Umbilical cord (tissue), 2 donors: Measurements from ENCODE around the gene CHST11. TPM values are rescaled to one million over a fixed set of nuclear protein-coding genes. Genes with fewer than 3 reads are reported as not detected.

Source experiments
- DNase-seq: peaks from one replicate; pipeline ENCODE4 v3.0.0-alpha.2; 2015; ENCODE audit warnings: low spot score
- total RNA-seq: library from RNA; depleted of rRNA; stranded (reverse); fragments of >200 nt; gene quantifications from one replicate; pipeline ENCODE4 v1.2.3, GENCODE V29; 2014; ENCODE audit warnings: low replicate concordance; ENCODE audit not compliant: insufficient read depth

CHST11 gene
- total RNA-seq, 1 donor from 2014 or later = 6.5 TPM

DNA sequence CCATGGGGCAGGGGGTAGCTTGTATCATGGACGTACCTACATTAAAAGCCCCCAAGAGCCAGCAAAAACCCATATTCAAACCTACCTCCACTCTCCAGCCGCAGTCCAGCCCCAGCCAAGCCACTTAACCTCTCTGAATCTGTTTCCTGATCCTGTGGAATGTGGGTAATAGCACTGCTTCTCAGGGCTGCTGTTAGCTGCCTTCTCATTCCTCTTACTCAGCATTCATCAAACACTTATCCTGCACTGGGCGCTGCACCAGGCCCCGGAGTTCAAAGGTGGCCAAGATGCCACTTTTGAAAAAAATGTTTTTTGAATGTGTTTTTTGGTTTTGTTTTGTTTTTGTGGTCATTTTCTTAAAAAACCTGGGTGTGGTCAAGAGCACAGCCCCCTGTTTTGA, 237.4 kb downstream of the CHST11 start:
- peak; percentile 35 for DNase-seq

DNA sequence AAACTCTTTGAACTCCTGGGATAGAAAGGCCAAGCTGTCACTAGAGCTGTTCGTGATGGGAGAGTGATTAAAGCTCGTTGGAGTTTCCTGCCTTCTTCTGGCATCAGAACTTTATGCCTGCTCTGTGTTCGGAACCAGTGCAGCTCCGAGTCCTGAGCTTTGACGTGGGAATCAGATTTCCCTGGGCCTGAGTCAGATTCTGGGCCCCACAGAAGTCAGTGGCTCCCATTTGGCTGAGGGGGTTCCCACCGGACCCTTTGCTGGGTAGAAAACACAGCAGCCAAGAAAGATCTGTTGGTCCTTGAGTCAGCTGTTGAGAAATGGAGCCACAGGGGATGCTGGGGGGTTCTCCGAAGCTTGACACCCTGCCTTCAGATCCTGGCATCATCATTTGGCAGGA, 238.0 kb downstream of the CHST11 start:
- no peak for DNase-seq

GRCh38 chr12:104695453-104696148, 238.9 kb downstream of the CHST11 start:
- no peak for DNase-seq

GRCh38 chr12:104697186-104697585, 240.4 kb downstream of the CHST11 start:
- DNase-seq = no peak

- DNase-seq = peak; percentile 54
Observed at GRCh38 chr12:104698871-104699270, 242.1 kb downstream of the CHST11 start.

DNA sequence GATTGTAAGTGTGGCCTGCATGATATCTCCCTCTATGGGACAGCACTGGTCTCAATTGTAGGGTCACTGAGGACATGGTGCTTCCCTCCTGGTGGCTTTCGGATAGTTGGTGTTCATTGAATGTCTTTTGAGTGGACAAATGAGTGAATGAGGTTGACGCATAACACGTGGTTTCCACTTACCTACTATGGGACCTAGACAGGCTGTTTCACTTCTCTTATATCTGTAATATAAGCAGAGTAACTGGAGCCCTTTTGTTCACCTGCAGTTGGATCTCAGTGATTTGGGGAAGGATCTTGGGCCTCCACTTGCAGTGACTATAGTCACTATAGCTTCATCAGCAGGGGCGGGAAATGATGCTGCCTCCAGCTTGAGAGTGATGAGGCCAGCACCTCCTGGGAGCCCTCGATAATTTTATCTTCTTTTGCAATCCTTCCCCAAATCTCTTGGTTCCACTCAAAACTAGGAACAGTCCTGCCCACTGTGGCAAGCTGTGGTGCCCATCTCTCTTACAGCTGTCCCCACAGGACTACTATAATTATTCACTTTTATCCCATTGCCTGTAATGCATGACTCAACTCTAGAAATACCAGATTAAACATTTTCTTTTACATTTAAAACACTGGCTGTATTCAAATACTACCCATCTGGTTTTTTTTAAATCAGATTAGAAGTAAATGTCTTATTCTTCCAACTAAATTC, 242.9 kb downstream of the CHST11 start:
- DNase-seq = no peak

DNA sequence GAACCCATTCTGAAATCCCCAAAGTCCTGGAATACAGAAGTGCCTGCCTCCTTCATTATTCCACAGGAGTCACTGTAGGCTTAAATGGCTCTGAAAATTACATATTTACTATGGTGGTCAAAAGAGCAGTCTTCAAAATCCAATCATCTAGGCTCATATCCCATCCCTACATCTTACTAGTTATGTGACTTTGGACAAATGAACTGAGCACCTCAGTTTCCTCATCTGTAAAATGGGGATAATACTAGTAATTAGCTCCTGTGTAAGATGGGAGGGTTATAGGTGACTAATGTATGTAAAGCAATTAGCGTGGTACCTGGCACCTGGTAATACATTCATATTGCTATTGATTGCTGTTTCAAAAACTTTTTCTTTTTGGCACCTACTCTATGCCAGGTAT, 243.6 kb downstream of the CHST11 start:
- no peak for DNase-seq

DNA sequence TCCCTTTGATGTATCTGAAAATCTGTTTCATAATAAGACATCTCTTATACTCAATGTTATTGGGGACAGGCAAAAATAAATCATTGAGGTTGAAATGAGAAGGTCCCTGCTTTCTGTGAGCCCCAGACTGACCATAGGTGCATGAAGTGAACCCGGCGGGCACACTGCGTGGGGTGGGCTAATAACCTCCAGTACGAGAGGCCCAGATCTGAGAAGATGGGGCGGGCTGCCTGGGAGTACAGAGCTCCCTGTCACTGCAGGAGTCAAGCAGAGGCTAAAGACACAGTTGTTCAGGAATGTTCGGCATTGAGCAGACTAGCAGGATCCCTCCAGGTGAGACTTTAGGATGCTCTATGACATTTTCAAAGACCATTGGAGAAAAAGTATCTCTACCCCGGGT, 244.6 kb downstream of the CHST11 start:
- DNase-seq = no peak

DNA sequence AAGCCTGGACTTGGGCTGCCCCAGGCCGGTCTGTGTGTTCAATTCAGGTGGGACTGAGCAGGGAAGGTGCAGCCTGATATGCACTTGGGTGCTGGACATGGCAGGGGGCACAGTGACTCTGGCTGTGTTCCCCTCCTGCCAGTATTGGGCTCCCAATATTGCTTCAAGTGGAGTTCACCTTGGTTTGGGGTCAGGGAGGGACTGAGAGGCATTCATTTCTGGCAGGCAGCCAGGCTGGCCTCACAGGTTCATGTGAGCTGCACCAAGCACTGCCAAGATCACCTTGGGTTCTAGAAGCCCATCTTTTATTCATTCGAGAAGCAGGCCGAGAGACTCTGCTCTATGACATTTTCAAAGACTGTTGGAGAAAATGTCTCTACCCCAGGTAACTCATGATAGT, 245.0 kb downstream of the CHST11 start:
- no peak for DNase-seq

DNA sequence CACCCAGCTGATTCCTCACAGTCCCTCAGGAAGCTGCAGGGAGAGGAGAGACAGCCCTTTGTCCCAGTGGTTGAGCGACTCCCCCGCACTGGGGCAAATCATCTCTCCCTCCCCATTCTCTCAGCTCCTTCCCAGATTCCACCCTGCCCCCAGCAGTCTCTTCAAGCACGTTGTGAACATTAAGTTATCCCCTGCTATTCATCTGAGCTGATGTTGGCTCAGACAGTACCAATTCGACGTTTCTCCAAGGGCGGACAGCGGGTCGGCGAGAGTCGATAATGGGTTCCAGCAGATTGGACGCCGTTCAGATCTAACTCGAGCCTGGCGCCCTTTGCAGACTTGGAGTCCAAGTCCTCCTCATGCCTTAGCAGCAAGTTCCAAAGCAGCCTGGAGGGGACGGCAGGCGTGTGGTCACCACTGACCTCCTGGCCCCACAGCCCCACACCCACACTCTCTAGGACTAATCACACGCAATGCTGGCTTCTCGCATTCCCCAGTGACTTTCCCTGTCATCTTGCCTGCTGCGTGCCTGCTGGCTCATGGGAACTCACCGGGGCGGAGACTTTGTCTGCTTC, 245.9 kb downstream of the CHST11 start:
- DNase-seq = no peak

GRCh38 chr12:104703372-104703771, 246.6 kb downstream of the CHST11 start:
- no peak for DNase-seq

GRCh38 chr12:104704224-104704779, 247.6 kb downstream of the CHST11 start:
- DNase-seq = no peak

DNA sequence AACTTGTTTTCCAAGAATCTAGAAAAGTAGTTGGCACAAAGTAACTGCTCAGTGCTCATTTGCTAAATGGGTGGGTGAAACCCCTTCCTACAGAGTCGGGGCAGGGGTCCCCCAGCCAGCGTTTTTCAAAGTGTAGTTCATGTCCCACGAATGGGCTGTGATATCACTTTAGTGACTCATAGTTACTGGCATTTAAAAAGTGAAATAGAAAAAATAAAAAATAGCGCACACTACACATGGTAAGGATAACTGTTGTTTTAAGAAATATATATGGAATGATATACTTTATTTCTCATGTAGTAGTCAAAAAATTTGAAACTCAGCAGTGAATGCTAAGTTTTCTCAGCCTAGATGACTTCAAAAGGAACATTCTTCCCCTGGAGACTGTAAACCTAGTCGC, 250.4 kb downstream of the CHST11 start:
- no peak for DNase-seq

GRCh38 chr12:104707794-104708558, 251.2 kb downstream of the CHST11 start:
- no peak for DNase-seq

DNA sequence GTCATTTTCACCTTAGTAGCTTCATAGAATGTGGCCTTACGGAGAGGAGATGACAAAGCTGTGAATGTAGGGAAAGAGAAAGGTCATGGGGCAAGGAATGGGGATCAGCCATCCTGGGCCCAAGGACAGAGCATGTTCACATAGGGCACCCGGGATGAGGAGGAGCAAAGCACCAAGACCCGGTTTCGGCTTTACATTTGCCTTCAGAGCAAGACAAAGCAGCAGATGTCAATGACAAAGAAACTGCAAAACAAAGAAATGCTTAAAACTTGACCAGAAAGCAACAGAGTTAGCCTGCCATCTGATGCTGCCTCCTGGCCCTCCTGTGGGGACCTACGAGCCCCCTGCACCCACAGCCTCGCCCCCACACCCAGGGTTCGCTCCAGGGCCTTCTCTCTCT, 252.1 kb downstream of the CHST11 start:
- DNase-seq = no peak

- DNase-seq = peak; percentile 74
Observed at GRCh38 chr12:104709692-104710435, 253.1 kb downstream of the CHST11 start.

- peak; percentile 60 for DNase-seq
Observed at GRCh38 chr12:104710940-104711689, 254.4 kb downstream of the CHST11 start.

GRCh38 chr12:104712477-104712876, 255.7 kb downstream of the CHST11 start:
- DNase-seq = no peak

GRCh38 chr12:104712968-104713367, 256.2 kb downstream of the CHST11 start:
- no peak for DNase-seq

DNA sequence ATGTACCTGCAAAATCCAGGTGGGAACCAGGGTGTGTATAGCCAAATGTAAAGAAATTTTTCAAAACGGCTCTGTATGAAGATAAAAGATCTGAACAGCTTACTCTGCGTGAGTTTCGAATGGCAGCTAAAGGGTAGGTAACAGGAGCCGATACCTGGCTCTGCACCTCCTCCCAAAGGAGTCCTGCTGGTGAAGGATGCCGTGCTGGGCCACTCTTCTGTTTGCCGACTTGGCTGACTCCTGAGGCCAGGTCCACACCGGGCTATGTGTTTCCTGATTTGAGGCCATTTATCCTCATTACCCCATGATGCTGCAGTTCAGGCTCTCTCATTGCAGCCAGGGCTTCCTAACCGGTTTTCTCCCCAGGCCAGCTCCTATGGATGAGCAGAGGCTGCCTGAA, 256.7 kb downstream of the CHST11 start:
- DNase-seq = no peak
